DMS79 treated with DMSO at 0.1 percent for 48 hours (cell line): ENCODE measurements around the gene FOLR1.
"Not testable (repeated sequence)": the region's sequence is repeated elsewhere in the genome, so short reads cannot be mapped to it uniquely, and the experiment has no call there.

Experiments
- DNase-seq: peaks from one replicate; lab custom pipeline; 2025; lab: John Stamatoyannopoulos, UW

Gene FOLR1

GRCh38 chr11:72191961-72192381, at the start of gene FOLR1:
TSS of gene FOLR1 (plus strand) at chr11:72192140. CDS start at chr11:72192174, 34 bp downstream.
- DNase-seq, result no peak

DNA sequence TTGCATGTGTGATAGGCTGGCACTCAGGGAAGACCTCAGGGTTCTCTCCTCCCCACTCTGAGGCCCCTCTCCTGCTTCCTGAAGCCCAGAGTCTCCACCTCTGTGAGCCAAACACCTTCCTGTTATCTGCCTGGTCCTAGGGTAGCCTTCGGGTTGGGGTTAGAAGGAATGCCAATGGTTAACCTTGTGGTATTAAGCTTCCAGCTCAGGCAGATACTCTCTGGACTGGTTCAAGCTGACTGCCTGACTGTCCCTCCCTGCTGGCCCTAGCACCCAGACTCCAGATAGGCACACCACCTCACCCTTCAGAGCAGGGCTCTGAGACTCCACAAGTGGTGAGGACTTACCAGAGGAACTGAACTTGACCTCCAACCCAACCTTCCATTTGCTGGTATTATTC, 49.4 kb upstream of the FOLR1 start:
- DNase-seq, result not testable (repeated sequence)

DNA sequence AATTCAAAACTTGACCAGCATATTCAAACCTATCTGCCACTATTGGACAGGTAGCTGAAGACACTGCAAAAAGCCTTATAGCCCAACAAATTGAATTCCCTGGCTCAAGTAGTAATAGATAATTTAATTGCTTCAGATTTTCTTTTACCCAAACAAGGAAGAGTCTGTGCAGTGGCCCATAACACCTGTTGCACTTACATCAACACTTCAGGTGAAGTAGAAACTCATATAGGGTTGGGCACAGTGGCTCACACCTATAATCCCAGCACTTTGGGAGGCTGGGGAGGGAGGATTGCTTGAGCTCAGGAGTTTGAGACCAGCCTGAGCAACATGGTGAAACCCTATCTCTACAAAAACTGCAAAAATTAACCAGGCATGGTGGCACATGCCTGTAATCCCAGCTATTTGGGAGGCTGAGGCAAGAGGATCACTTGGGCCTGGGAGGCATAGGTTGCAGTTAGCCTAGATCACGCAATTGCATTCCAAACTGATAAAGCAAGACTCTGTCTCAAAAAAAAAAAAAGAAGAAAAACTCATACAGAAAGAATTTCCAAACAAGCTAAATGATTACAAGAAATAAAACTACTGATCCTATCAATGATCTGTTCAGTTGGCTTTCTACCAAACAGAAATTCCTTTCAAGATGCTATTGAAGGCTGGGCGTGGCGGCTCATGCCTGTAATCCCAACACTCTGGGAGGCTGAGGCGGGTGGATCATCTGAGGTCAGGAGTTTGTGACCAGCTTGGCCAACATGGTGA, 47.0 kb upstream of the FOLR1 start:
- DNase-seq, result no peak

GRCh38 chr11:72146625-72147024, 45.3 kb upstream of the FOLR1 start:
- no peak for DNase-seq

GRCh38 chr11:72150882-72151281, 41.1 kb upstream of the FOLR1 start:
- DNase-seq, result no peak

GRCh38 chr11:72153874-72154273, 38.1 kb upstream of the FOLR1 start:
- not testable (repeated sequence) for DNase-seq

GRCh38 chr11:72154816-72155215, 37.1 kb upstream of the FOLR1 start:
- DNase-seq, result no peak

- no peak for DNase-seq
Measured at GRCh38 chr11:72155751-72156150, 36.2 kb upstream of the FOLR1 start.

- no peak for DNase-seq
Measured at GRCh38 chr11:72157131-72157530, 34.8 kb upstream of the FOLR1 start.

DNA sequence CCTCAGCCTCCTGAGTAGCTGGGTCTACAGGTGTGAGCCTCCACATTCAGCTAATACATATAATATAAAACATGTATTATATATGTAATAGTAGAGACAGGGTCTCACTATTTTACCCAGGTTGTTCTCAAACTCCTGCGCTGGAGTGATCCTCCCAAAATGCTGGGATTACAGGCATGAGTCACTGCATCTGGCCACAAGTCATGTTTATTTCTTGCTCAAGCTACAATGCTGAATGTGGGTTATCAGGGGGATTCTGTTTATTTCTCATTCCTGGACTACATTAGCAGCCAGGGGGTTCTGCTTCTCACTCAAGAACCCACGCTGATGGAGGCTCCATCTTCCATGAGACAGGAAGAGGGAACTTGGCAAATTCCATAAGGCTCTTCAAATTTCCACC, 31.6 kb upstream of the FOLR1 start:
- DNase-seq, result no peak

- DNase-seq, result no peak
Measured at GRCh38 chr11:72162891-72163492, 28.9 kb upstream of the FOLR1 start.

- not testable (repeated sequence) for DNase-seq
Measured at GRCh38 chr11:72164187-72164586, 27.8 kb upstream of the FOLR1 start.

DNA sequence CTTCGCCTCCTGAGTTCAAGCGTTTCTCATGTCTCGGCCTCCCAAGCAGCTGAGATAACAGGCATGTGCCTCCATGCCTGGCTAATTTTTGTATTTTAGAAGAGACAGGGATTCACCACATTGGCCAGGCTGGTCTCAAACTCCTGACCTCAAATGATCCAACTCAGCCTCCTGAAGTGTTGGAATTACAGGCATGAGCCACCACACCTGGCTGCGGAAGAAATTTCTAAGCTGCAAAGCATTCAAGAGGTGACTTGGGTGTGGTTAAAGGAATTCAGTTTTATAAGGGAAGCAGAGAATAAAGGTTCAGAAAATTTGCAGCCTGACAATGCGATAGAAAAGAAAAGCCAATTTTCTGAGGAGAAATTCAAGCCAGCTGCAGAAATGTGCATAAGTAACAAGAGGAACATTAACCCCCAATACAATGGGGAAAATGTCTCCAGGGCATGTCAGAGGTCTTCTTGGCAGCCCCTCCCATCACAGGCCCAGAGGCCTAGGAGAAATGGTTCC, 22.8 kb upstream of the FOLR1 start:
- not testable (repeated sequence) for DNase-seq

DNA sequence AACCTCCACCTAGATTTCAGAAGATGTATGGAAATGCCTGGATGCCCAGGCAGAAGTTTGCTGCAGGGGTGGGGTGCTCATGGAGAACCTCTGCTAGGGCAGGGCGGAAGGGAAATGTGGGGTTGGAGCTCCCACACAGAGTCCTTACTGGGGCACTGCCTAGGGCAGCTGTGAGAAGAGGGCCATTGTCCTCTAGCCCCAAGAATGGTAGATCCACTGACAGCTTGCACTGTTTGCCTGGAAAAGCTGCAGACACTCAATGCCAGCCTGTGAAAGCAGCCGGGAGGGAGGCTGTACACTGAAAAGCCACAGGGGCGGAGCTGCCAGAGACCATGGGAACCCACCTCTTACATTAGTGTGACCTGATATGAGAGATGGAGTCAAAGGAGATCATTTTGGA, 22.2 kb upstream of the FOLR1 start:
- not testable (repeated sequence) for DNase-seq

- not testable (repeated sequence) for DNase-seq
Measured at GRCh38 chr11:72172043-72172442, 19.9 kb upstream of the FOLR1 start.

DNA sequence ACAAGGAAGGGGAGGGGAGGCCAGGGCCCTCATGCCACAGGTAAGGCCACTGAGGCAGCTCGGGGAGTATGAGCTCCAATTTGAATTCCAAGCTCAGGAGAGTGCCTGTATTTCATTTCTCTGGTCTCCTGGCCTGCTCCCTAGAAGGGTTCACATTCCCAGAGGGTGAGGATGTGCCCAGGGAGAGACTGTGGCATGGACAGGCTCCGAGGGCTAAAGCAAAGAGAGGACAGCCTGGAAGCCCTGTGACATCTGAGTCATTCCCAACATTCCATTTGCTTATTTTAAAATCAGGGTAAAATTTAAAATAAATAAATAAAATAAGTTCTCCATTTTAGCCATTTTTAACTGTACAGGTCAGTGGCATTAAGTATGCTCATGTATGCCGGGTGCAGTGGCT, 18.6 kb upstream of the FOLR1 start:
- DNase-seq, result no peak

GRCh38 chr11:72174302-72175070, 17.5 kb upstream of the FOLR1 start:
- no peak for DNase-seq

DNA sequence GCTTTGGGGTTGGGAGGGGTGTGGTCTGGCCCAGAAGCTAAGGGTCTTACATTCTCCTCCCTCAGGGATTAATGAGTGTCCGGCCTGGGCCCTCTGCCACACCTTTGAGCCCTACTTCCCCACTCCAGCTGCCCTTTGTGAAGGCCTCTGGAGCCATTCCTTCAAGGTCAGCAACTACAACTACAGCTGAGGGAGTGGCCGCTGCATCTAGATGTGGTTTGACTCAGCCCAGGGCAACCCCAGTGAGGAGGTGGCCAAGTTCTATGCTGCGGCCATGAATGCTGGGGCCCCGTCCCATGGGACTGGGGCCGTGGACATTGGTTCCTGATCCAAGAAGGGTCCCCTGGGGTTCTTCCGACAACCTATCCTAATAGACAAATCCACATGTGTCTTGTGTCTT, 14.3 kb upstream of the FOLR1 start:
- no peak for DNase-seq

DNA sequence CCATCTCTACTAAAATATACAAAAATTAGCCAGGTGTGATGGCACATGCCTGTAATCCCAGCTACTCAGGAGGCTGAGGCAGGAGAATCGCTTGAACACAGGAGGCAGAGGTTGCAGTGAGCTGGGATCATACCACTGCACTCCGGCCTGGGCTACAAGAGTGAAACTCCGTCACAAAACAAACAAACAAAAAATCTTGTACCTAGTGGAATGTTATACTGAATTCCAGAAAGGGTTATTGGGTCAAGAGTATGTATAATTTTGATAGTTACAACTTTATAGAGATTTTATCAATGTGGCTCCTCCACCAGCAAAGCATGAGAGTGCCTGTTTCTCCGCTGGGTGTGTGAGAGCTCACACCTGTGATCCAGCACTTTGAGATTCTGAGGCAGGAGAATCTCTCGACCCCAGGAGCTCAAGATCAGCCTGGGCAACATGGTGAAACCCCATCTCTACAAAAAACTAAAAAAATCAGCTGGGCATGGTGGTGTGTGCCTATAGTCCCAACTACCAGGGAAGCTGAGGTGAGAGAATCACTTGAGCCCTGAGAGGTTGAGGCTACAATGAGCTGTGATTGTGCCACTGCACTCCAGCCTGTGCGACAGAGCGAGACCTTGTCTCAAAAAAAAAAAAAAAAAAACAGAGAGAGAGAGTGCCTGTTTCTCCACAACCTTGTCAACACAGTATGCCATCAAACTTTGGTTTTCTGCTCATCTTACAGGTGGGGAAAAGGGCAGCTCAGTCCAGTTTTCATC, 12.7 kb upstream of the FOLR1 start:
- no peak for DNase-seq

DNA sequence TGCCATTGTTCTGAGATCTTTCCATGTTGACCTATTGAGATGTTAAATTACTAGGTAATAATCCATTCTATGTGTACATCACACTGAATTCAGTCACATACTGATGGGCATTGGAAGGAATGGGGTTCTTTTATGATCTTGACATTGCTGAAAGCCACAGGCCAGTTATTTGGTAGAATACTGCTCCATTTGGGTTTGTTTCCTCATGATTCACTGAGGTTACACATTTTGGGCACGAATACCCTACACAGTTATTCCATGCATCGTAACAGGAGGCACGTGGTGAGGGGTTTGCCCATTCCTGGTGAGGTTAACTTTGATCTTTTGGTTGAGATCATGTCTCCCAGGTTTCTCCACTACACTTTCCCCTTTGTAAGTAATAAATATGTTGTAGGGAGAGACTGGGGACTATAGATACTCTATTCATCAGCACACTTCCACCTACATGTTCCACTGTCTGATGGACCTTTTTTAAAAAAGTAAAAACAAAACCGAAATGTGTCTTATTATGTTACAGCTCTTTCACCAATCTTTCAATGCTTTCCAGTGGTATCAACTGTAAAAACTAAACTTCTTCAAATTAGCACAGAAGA, 12.0 kb upstream of the FOLR1 start:
- no peak for DNase-seq

GRCh38 chr11:72180892-72181552, 10.9 kb upstream of the FOLR1 start:
- not testable (repeated sequence) for DNase-seq
